B cell (primary cell): ENCODE data around the gene STAP2.

Experiments
- CTCF ChIP-seq: fragments of 200-600 bp; IDR thresholded peaks from one replicate; pipeline ENCODE4 v1.8.0; 2022; ENCODE audit warnings: antibody characterized with exemption, mild to moderate bottlenecking
- EZH2 ChIP-seq: IDR thresholded peaks from 2 replicates; pipeline ENCODE4 v1.6.1; 2012; ENCODE audit warnings: borderline replicate concordance, low read depth, mild to moderate bottlenecking, moderate library complexity, low read length; ENCODE audit not compliant: insufficient read depth, poor library complexity, severe bottlenecking

DNA sequence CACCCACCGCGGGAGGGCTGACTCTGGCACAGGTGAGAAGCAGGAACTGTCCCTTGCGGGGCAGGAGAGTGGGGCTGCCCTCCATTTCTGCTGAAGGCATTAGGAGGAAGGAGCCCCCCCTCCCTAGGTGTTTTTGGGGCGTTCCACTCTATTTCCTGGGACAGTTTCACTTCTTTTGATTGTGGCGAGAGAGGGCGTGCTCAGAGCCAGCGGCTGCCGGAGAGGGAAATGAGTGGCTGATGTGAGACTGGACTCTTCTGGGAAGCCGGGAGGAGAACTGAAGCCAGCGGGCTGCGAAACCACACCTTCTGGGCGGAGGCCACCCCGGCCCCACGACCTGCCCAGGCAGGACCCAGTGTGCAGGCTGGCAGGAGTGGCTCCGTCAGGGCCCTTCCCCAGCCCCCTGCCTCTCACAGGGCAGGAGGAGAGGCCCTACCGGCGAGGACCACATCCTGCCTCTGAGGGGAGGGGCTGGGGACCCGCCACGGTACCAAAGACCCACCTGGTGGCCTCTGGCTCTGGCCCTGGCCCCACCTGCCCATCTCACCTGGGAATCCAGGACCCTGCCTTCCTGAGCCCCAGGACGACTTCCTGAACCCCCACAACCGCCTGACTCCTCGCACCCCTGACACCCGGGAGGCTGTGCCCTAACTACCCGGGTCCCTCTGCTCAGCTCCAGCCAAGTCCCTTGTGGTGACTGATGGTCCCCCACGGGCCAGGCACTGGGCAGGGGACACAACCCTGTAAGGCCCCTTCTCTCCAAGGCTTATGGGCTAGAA, 30.7 kb upstream of the STAP2 start:
- TF ChIP-seq CTCF (no peak), EZH2 (no peak)
